ENCODE results near the gene MALAT1.

Gene MALAT1

DNA sequence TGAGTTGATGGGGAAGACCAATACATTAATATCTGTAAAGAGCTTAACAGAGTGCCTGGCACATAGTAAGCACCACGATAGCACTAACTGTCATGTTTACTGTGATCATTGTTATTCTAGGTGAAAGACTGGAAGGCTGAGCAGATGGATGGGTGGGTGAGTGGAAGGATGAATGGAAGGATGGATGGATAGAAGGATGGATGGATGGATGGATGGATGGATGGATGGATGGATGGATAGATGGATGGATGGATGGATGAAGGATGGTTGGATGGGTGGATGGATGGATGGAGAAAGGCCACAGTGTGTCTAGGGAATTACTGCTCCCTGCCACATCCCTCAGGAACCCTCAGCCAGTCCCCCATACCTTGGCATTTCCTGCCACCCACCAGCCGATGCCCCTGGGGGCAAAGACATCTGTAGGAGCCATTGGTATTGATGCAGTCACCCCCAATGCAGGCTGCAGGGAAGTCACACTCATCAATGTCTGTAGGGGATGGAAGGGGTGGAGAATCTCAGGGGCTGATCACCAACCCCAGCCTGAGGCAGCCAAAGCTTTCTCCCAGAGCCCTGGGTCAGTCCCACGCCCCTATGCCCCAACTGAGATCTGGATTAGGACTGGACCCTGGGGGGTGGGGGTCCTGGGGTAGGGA lies 44.0 kb downstream of the MALAT1 start:
- H3K4me2 ChIP-seq (ENCODE audit: low read length): no peak overlapping the region
- no peak overlapping the region for H2AFZ ChIP-seq (ENCODE audit: low read length)
- H3K79me2 ChIP-seq (ENCODE audit: insufficient read depth, low read length): no peaks in the 10 kb centered on the region
- no peaks in the 10 kb centered on the region for H3K9me2 ChIP-seq (ENCODE audit: low read depth, low read length)
- H3K36me3 ChIP-seq (ENCODE audit: insufficient read depth, low read length): 0 out of 2 replicates have a peak, but pooled peaks cover 5% of the 10 kb centered on the region
- H4K20me1 ChIP-seq (ENCODE audit: insufficient read depth, low read length): no peaks in the 10 kb centered on the region
- H3K9me3 ChIP-seq (ENCODE audit: low read length): no peaks in the 10 kb centered on the region
- H3K9ac ChIP-seq (ENCODE audit: low read length): no peak overlapping the region
- peaks cover 35% of the 10 kb centered on the region for H3K4me1 ChIP-seq (ENCODE audit: insufficient read depth, low read length, severe bottlenecking)
- no peaks in the 10 kb centered on the region for H3K27me3 ChIP-seq (ENCODE audit: insufficient read depth, low read length)
- H3F3A ChIP-seq (ENCODE audit: insufficient read depth, low read length): no peaks in the 10 kb centered on the region
- H3K27ac ChIP-seq (ENCODE audit: low read depth, low read length, poor library complexity, severe bottlenecking): no peak overlapping the region
- H3K4me3 ChIP-seq (ENCODE audit: low read depth, low read length, poor library complexity, severe bottlenecking): no peak overlapping the region
- TF ChIP-seq CTCF (IDR thresholded peaks at IDR 0.05; ENCODE audit: low read length): no peak
- no peak for TF ChIP-seq EZH2 (IDR thresholded peaks at IDR 0.05; ENCODE audit: borderline replicate concordance, low read length)

DNA sequence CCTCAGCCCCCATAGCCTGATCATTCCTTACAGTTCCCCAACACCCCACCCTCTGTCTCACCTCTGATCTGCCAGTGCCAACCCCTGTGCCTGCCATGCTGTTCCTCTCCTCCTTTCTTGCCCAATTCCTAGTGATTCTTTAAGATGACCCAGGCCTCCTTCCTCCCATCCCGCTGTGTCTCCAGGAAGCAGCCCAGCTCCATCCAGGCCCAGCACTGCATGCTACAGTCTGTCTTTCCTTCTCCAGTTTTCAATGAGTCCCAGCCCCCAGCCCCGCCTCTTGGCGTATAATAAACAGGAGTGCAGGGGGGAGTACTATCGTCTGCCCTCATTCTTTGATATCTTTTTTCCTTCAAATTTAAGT lies 47.0 kb downstream of the MALAT1 start:
- Histone ChIP-seq H3K36me3 (ENCODE audit: insufficient read depth, low read length) (no peaks in the 10 kb centered on the region), H3K9me2 (ENCODE audit: low read depth, low read length) (no peaks in the 10 kb centered on the region), H3K27ac (ENCODE audit: low read depth, low read length, poor library complexity, severe bottlenecking) (peak overlapping the region; percentile 83), H4K20me1 (ENCODE audit: insufficient read depth, low read length) (no peaks in the 10 kb centered on the region), H3F3A (ENCODE audit: insufficient read depth, low read length) (no peaks in the 10 kb centered on the region), H3K9ac (ENCODE audit: low read length) (peak overlapping the region; percentile 18; the same call in 1 of the 2 replicates), H2AFZ (ENCODE audit: low read length) (no peak overlapping the region), H3K27me3 (ENCODE audit: insufficient read depth, low read length) (no peaks in the 10 kb centered on the region), H3K4me1 (ENCODE audit: insufficient read depth, low read length, severe bottlenecking) (peaks cover 31% of the 10 kb centered on the region), H3K4me2 (ENCODE audit: low read length) (peak overlapping the region; percentile 71), H3K9me3 (ENCODE audit: low read length) (no peaks in the 10 kb centered on the region), H3K4me3 (ENCODE audit: low read depth, low read length, poor library complexity, severe bottlenecking) (peak overlapping the region; percentile 58), H3K79me2 (ENCODE audit: insufficient read depth, low read length) (no peaks in the 10 kb centered on the region)
- TF ChIP-seq EZH2 (IDR thresholded peaks at IDR 0.05; ENCODE audit: borderline replicate concordance, low read length) (no peak), CTCF (IDR thresholded peaks at IDR 0.05; ENCODE audit: low read length) (no peak)

- no peaks in the 10 kb centered on the region for H3F3A ChIP-seq (ENCODE audit: insufficient read depth, low read length)
Observed at GRCh38 chr11:65546217-65546958, 47.5 kb downstream of the MALAT1 start.

More at GRCh38 chr11:65546217-65546958, 47.5 kb downstream of the MALAT1 start:
- no peak overlapping the region for H2AFZ ChIP-seq (ENCODE audit: low read length)
- H3K9me3 ChIP-seq (ENCODE audit: low read length): no peaks in the 10 kb centered on the region
- H3K27ac ChIP-seq (ENCODE audit: low read depth, low read length, poor library complexity, severe bottlenecking): peak overlapping the region; percentile 83
- H3K27me3 ChIP-seq (ENCODE audit: insufficient read depth, low read length): no peaks in the 10 kb centered on the region
- no peaks in the 10 kb centered on the region for H3K79me2 ChIP-seq (ENCODE audit: insufficient read depth, low read length)
- H3K36me3 ChIP-seq (ENCODE audit: insufficient read depth, low read length): no peaks in the 10 kb centered on the region
- peak overlapping the region; percentile 54 for H3K9ac ChIP-seq (ENCODE audit: low read length)
- TF ChIP-seq EZH2 (IDR thresholded peaks at IDR 0.05; ENCODE audit: borderline replicate concordance, low read length) (no peak), CTCF (IDR thresholded peaks at IDR 0.05; ENCODE audit: low read length) (no peak)
- H3K4me1 ChIP-seq (ENCODE audit: insufficient read depth, low read length, severe bottlenecking): peaks cover 31% of the 10 kb centered on the region
- no peaks in the 10 kb centered on the region for H4K20me1 ChIP-seq (ENCODE audit: insufficient read depth, low read length)
- H3K9me2 ChIP-seq (ENCODE audit: low read depth, low read length): no peaks in the 10 kb centered on the region
- H3K4me2 ChIP-seq (ENCODE audit: low read length): peak overlapping the region; percentile 71
- peak overlapping the region; percentile 58 for H3K4me3 ChIP-seq (ENCODE audit: low read depth, low read length, poor library complexity, severe bottlenecking)
